HEK293T (cell line): ENCODE measurements around the gene TMEM184B.

ENCODE experiments used
- BHLHE40 ChIP-seq: fragments of 450-650 bp; IDR thresholded peaks from 2 replicates; pipeline ENCODE4 v1.6.1; 2016; ENCODE audit warnings: mild to moderate bottlenecking, moderate library complexity, borderline replicate concordance
- SP1 ChIP-seq: fragments of 450-650 bp; IDR thresholded peaks from 2 replicates; pipeline ENCODE4 v1.6.1; 2017
- SUZ12 ChIP-seq: fragments of 450-650 bp; IDR thresholded peaks from 2 replicates; pipeline ENCODE4 v1.6.1; 2016; ENCODE audit warnings: mild to moderate bottlenecking

- TF ChIP-seq SUZ12 (no peak), SP1 (no peak), BHLHE40 (no peak)
Observed at GRCh38 chr22:38273135-38273826, 471 bp upstream of the TMEM184B start.
